ENCODE results near the gene GOLGA8S. TPM values are rescaled to one million over a fixed set of nuclear protein-coding genes. Genes with fewer than 3 reads are reported as not detected.

GOLGA8S gene
- total RNA-seq, 2 experiments from 2014 or later: 0.14 TPM

GRCh38 chr15:23401627-23402026 lies 47.1 kb downstream of the GOLGA8S start:
- no peaks in the 10 kb centered on the region for H3K27me3 ChIP-seq (ENCODE audit: control insufficient read depth in 1 of 2, insufficient read depth in 2 of 2, low read length in 2 of 2)
- intact Hi-C loops (cut with DNase I, micrococcal nuclease): no loop called here
- Mint-ChIP-seq H3K36me3 (ENCODE audit: low read depth) (no peaks in the 10 kb centered on the region), H3K4me1 (ENCODE audit: low read depth) (no peaks in the 10 kb centered on the region), H3K9me3 (no peaks in the 10 kb centered on the region), H3K27ac (no peak overlapping the region), H3K4me3 (no peak overlapping the region), H3K27me3 (peaks cover 14% of the 10 kb centered on the region)
- TF ChIP-seq CTCF (IDR thresholded peaks at IDR 0.05): no peak
- POLR2A ChIA-PET: no interaction called here
- no peaks in the 10 kb centered on the region for H3K36me3 ChIP-seq (ENCODE audit: insufficient read depth, low read length)
- no peak overlapping the region for H3K27ac ChIP-seq (ENCODE audit: low read depth in 1 of 2, low read length in 2 of 2)
- H3K4me3 ChIP-seq (ENCODE audit: low read length): no peak overlapping the region
- ATAC-seq (ENCODE audit: poor library complexity) (no peak), DNase-seq (no peak)
- no peaks in the 10 kb centered on the region for H3K4me1 ChIP-seq (ENCODE audit: insufficient read depth, low read length)
- CTCF ChIA-PET: no interaction called here
- no peaks in the 10 kb centered on the region for H3K9me3 ChIP-seq (ENCODE audit: control insufficient read depth in 1 of 2, insufficient read depth in 1 of 2, low read length in 2 of 2)

- DNase-seq (no peak), ATAC-seq (ENCODE audit: poor library complexity) (no peak)
- intact Hi-C loops (cut with DNase I, micrococcal nuclease): no loop called here
- POLR2A ChIA-PET: no interaction called here
- Histone ChIP-seq H3K27me3 (ENCODE audit: control insufficient read depth in 1 of 2, insufficient read depth in 2 of 2, low read length in 2 of 2) (no peaks in the 10 kb centered on the region), H3K4me1 (ENCODE audit: insufficient read depth, low read length) (no peaks in the 10 kb centered on the region), H3K27ac (ENCODE audit: low read depth in 1 of 2, low read length in 2 of 2) (no peak overlapping the region), H3K4me3 (ENCODE audit: low read length) (no peak overlapping the region), H3K9me3 (ENCODE audit: control insufficient read depth in 1 of 2, insufficient read depth in 1 of 2, low read length in 2 of 2) (no peaks in the 10 kb centered on the region), H3K36me3 (ENCODE audit: insufficient read depth, low read length) (no peaks in the 10 kb centered on the region)
- CTCF ChIA-PET: no interaction called here
- Mint-ChIP-seq H3K4me1 (ENCODE audit: low read depth) (no peaks in the 10 kb centered on the region), H3K27me3 (peaks cover 18% of the 10 kb centered on the region), H3K36me3 (ENCODE audit: low read depth) (no peaks in the 10 kb centered on the region), H3K4me3 (no peak overlapping the region), H3K27ac (no peak overlapping the region), H3K9me3 (no peaks in the 10 kb centered on the region)
- no peak for TF ChIP-seq CTCF (IDR thresholded peaks at IDR 0.05)
These were observed 47.6 kb downstream of the GOLGA8S start for GRCh38 chr15:23402140-23402539.

- no peak for DNase-seq
- Histone ChIP-seq H3K27ac (ENCODE audit: low read depth in 1 of 2, low read length in 2 of 2) (no peak overlapping the region), H3K36me3 (ENCODE audit: insufficient read depth, low read length) (no peaks in the 10 kb centered on the region), H3K9me3 (ENCODE audit: control insufficient read depth in 1 of 2, insufficient read depth in 1 of 2, low read length in 2 of 2) (no peaks in the 10 kb centered on the region), H3K4me3 (ENCODE audit: low read length) (no peak overlapping the region), H3K27me3 (ENCODE audit: control insufficient read depth in 1 of 2, insufficient read depth in 2 of 2, low read length in 2 of 2) (no peaks in the 10 kb centered on the region), H3K4me1 (ENCODE audit: insufficient read depth, low read length) (no peaks in the 10 kb centered on the region)
- ChIA-PET CTCF (no interaction called here), POLR2A (no interaction called here)
- Mint-ChIP-seq H3K4me1 (ENCODE audit: low read depth) (no peaks in the 10 kb centered on the region), H3K9me3 (no peaks in the 10 kb centered on the region), H3K27me3 (peaks cover 18% of the 10 kb centered on the region), H3K36me3 (ENCODE audit: low read depth) (no peaks in the 10 kb centered on the region), H3K4me3 (no peak overlapping the region), H3K27ac (no peak overlapping the region)
- no peak for TF ChIP-seq CTCF (IDR thresholded peaks at IDR 0.05)
- intact Hi-C loops (cut with DNase I, micrococcal nuclease): no loop called here
- no peak for ATAC-seq (ENCODE audit: poor library complexity)
These were observed 48.0 kb downstream of the GOLGA8S start for GRCh38 chr15:23402544-23402943.

Data from CD4-positive, alpha-beta T cell (primary cell).